GM21737 (cell line): ENCODE data around the gene CCDC187.
"Not testable (repeated sequence)": the region's sequence is repeated elsewhere in the genome, so short reads cannot be mapped to it uniquely, and the experiment has no call there.

Experiments
- ATAC-seq: cut with Tn5 transposase; IDR thresholded peaks from one replicate; pipeline ENCODE4 v1.9.1; 2021; ENCODE audit warnings: mild to moderate bottlenecking, moderate library complexity; ENCODE audit not compliant: unreplicated experiment

CCDC187 gene

DNA sequence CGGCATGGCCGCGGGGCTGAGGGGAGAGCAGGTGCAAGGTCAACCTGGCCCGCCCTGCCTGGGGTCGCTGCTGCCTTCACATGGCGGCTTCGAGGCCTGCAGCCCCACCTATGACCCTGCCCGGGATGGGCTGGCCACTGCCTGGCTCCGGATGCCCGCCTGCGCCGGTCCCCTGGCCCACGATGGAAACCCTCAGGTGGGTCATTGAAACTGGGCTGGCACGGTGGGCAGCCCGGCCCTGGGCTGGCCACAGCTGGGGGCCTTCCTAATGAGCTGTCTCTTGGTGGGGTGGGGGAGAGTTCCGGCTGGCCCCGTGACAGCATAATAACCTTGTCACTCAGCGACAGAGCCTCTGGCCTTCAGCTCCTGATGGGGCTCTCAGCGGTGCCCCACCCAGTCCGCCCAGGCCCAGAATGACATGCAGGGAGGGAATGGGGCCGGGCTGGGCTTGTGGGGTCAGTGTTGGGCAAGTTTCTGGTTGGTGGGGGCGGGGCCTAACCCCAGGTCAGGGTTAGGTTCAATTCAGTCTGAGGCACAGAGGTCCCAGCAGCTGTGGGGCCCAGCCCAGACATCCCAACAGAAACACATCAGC, at the start of gene CCDC187:
TSS of gene CCDC187 (minus strand) at position 270 of the 592 bp plus-strand sequence. CDS start at position 6, 264 bp downstream.
- no peak for ATAC-seq

- no peak for ATAC-seq
Measured at GRCh38 chr9:136353088-136353487, 49.2 kb upstream of the CCDC187 start.

- ATAC-seq = no peak
Measured at GRCh38 chr9:136352682-136353081, 48.8 kb upstream of the CCDC187 start.

GRCh38 chr9:136351868-136352267, 48.0 kb upstream of the CCDC187 start:
- ATAC-seq = not testable (repeated sequence)

DNA sequence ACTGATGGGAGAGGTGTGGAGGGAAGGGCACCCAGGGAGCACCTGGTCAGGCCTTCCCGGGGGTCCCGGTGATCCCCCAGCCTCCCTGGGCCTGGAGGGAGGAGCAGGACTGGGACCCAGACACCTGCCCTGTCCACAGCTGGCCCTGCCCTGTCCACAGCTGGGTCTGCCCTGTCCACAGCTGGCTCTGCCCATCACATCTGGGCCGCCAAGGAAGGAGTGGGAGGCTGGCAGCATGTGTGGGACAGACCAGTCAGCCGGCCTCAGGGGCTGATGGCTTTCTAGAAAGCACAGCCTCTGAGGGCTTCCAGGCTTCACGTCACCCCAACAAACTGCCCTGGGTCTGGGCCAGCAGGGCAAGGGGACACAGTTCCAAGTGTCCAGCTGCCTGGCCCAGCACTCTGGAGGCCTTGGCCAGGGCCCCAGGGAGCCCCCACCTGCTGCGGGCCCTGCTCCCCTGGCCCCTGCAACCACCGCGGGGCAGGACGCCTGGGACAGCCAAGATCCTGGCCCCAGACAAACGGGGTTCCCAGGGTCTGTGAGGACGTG, 47.4 kb upstream of the CCDC187 start:
- ATAC-seq = no peak

GRCh38 chr9:136349546-136349945, 45.7 kb upstream of the CCDC187 start:
- no peak for ATAC-seq

GRCh38 chr9:136348691-136349090, 44.8 kb upstream of the CCDC187 start:
- ATAC-seq = no peak

- ATAC-seq = no peak
Measured at GRCh38 chr9:136347472-136348256, 43.8 kb upstream of the CCDC187 start.

DNA sequence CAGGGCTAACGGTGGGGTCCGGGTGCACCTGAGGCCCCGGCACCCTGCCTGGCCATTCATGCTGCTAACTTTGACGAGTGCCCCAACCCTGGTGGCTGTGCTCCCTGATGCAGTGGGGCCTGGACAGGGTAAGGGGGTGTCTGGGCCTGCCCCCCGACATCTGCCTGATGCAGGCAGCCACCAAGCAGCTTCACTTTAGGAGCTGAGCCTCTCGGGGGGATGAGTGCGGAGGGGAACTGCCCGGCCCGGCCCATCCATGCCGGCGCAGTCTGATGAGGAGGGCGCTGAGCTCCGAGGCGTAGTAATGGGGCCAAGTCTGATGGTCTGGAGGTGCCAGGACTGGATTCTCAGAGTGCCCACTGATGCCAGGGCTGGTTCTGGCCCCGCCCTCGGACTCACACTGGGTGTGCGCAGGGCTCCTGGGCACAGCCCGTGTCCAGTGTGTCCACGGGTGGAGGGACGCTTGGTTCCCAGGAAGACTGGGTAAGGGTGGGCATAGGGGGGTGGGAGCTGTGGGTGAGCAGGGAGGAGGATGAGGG, 43.1 kb upstream of the CCDC187 start:
- ATAC-seq = no peak

GRCh38 chr9:136346157-136346481, 42.2 kb upstream of the CCDC187 start:
- ATAC-seq = no peak

DNA sequence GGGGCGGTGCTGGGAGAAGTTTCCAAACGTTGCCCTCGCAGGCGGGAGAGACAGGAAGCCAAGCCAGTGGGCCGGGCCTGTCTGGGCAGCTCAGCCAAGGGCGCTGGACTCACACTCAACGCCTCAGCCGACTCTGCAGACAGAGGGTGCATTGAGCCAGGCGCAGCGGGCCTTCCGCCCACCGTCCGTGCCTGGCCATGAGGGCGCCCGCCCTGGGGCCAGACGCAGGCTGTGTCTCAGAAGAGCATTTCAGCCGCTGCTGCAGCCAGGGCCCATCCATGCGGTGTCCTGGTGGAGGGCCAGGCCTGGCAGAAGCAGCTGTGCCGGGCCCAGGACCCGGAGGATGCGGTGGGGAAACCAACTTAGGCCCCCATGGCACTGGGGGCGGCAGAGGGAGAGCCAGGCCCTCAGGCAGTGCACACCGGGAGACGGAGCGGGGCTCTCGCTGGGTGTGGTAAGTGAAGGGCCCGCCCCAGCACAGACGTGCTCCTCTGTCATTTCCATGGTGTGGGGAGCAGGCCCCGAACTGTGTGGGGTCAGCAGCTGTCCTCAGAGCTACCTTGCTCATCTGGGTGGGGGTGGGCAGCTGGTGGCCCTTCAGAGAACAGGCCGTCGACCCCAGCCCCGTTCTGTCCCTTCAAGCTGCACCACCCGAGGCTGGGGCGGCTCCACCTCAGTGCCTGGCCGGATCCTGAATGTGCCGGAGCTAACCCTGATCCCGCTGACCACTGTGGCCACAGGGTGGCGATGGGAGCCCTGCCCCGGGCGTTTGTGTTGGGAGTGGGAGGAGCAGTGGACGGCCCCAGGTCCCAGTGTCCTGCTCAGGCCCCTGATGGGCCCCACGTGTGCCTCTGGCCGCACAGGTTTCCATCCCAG, 41.6 kb upstream of the CCDC187 start:
- ATAC-seq = no peak

DNA sequence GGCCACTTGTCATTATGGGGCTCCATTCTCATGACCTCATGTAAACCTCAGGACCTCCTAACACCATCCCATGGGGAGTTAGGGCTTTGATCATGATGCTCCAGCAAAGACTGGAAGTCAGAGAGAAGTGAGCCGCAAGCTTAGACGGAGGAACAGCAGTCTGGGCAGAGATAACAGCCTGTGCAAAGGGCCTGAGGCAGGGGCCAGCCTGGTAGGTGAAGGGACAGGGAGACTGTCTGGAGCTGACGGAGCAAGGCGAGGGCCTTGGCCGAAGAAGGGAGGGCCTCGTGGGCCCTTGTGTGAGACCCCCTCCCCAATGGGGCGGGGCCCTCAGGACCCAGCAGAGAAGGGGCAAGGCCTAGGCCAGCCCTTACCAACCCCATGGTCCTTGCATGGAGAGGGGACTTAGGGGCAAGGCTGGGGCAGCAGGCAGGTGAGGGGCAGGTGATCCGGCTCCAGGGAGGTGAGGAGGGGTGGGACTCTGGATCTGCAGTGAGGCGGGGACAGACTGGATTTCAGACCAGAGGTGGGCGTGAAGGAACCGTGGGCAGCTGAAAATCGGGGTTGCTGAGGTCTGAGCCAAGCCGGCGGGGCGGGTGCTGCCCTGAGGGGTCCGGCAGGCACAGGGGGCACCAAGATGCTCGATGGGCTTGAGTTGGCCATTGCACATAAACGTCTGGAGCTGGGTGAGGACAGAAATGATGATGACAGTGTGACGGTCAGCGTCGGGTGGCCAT, 40.8 kb upstream of the CCDC187 start:
- ATAC-seq = no peak

DNA sequence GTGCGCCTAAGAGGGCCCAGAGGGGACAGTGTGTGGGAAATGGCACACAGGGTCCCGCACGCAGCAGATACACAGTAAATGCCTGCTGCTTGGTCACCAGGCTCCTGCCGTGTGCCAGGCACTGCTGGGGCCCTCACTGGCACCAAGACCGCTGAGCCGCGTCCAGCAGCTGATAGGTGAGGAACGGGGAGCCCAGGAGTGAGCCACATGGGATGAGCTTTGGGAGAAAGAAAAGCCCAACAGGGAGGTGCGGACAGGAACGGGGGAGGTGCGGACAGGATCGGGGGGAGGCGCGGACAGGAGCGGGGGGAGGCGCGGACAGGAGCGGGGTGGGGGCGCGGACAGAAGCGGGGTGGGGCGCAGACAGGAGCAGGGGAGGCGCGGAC, 40.0 kb upstream of the CCDC187 start:
- no peak for ATAC-seq

- no peak for ATAC-seq
Measured at GRCh38 chr9:136343121-136343883, 39.4 kb upstream of the CCDC187 start.

GRCh38 chr9:136342181-136343120, 38.6 kb upstream of the CCDC187 start:
- no peak for ATAC-seq

GRCh38 chr9:136341769-136342168, 37.9 kb upstream of the CCDC187 start:
- ATAC-seq = no peak

DNA sequence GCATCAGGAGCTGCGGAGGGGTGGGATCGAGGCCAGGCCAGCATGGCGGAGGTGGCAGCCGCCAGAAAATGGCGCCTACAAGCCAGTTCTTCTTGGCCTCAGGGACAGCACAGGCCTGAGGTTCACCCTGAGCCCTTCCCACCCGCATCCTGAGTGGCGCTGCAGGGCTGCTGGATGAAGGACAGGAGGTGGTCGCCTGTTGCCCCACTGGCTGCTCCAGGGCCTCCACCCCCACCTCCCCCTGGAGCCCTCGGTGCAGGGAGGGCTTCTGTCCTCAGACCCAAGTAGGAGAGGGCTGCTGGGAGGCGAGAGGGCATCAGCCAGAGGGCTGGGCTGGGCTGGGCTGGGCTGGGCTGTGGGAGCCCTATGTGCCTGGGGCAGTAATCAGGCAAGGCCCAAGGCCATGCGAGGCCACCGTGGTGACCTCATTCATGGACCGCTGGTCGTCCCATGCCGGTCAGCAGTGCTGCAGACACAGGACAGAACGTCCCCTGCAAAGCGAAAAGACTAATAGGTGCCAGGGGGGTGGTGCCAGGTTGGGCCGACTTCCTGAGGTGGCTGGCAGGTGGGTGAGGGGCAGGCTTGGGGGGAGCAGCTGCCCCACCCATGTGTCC, 37.3 kb upstream of the CCDC187 start:
- no peak for ATAC-seq

DNA sequence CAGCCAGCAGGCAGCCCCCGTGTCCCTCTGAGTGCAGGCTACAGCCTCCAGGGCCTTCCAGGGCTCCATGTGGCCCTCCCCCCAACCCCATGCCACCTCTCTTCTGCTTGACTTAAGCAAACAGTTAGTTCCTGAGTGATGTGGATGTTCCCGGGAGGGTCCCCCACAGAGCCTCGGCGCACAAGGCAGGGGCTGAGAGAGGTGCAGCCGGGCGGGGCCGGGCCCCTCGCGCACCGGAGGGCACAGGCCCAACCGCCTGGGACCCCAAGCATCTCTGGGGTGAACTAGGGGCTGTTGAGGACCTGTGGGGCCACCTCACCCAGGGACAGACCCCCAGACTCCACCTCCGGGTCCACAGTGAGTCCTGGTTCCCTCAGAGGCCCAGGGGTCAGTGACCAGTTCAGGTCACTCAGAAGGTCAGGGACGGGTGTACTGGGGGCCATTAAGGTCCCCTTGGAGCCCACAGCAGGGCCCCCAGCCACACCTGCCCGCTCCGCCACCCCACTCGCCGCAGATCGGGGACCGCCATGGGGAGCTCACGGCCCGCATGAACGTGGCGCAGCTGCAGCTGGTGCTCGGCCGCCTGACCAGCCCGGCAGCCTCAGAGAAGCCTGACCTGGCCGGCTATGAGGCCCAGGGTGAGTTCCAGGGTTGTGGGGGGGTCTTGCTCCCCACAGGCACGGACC, 36.6 kb upstream of the CCDC187 start:
- no peak for ATAC-seq
